Esophagus squamous epithelium (tissue), 4 donors: ENCODE results near the gene PRODH.

Experiments used
- POLR2A ChIP-seq, 4 donors: fragments of 450-650 bp; IDR thresholded peaks; one replicate each; pipeline ENCODE4 v1.6.1; 2017; ENCODE audit warnings: antibody characterized with exemption in 4 of 4, mild to moderate bottlenecking in 4 of 4, moderate library complexity in 3 of 4
- TF ChIP-seq, protein P1 (sequence below), 6 experiments: fragments of 450-650 bp in 4 of 6; fragments of 200-600 bp in 2 of 6; sonication (generic) in 2 of 6; IDR thresholded peaks; one replicate each; pipeline ENCODE4 v1.5.1; 2016 to 2019; ENCODE audit warnings: antibody characterized with exemption in 6 of 6, mild to moderate bottlenecking in 4 of 6, moderate library complexity in 4 of 6

DNA sequence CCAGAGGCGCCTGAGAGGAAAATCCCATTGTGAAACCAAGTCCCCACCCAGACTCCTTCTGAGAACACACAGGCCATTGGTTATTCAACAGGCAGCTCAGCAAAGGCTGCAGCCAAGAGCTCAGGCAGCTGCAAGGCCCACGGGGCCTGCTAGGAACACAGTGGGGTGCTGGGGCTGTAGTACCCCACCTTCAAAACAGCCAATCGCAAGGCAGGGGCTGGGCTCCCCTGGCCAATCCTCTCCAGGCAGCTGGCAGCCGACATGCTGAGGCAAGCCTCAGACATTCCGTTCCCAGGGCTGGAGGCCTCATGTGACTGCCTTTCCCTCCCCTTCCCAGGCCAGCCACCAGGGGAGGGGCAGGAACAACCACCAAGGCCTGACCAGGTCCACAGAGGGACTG, 6.6 kb downstream of the PRODH start:
- TF ChIP-seq, protein P1, sequence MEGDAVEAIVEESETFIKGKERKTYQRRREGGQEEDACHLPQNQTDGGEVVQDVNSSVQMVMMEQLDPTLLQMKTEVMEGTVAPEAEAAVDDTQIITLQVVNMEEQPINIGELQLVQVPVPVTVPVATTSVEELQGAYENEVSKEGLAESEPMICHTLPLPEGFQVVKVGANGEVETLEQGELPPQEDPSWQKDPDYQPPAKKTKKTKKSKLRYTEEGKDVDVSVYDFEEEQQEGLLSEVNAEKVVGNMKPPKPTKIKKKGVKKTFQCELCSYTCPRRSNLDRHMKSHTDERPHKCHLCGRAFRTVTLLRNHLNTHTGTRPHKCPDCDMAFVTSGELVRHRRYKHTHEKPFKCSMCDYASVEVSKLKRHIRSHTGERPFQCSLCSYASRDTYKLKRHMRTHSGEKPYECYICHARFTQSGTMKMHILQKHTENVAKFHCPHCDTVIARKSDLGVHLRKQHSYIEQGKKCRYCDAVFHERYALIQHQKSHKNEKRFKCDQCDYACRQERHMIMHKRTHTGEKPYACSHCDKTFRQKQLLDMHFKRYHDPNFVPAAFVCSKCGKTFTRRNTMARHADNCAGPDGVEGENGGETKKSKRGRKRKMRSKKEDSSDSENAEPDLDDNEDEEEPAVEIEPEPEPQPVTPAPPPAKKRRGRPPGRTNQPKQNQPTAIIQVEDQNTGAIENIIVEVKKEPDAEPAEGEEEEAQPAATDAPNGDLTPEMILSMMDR (IDR thresholded peaks at IDR 0.05), result no peak
- no peak for TF ChIP-seq POLR2A (IDR thresholded peaks at IDR 0.05)
